ENCODE results near the gene LHCGR.

DNA sequence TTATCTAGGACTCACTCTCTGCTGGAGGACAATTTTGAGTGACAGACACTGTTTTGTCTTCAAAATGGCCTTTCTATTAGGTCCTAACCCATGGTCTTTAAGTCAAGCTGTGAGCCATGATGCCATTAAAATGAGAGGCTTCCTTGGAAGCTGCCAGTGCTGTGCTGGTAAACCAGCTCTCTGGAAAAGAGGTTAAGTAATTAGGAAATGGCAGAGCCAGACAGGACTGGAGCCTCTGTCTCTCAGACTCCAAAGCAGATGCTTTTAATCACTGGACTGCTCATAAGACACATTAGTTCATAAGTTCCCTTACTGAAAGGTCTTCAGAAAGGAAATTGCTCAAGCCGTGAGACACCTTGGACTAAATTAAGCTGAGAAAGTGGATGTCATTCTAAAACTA, 25.8 kb upstream of the LHCGR start:
- TF ChIP-seq POLR2A (IDR thresholded peaks at IDR 0.05) (no peak), CTCF (IDR thresholded peaks at IDR 0.05 in 8 of 11, conservative IDR thresholded peaks at IDR 0.05 in 3 of 11) (no peak)

Measured in spleen (tissue), 7 donors.